Heart right ventricle (tissue), 16 donors: ENCODE results near the gene TMPRSS6. TPM values are rescaled to one million over a fixed set of nuclear protein-coding genes. Genes with fewer than 3 reads are reported as not detected.

Experiments
- ATAC-seq, 8 donors: fragments of 200-7000 bp; cut with Tn5 transposase; one replicate each; pipeline ENCODE4 v1.9.1; 2020; ENCODE audit warnings: mild to moderate bottlenecking in 8 of 8, moderate library complexity in 8 of 8, moderate number of reproducible peaks in 1 of 8
- DNase-seq, 2 donors: peaks; one replicate each; pipeline ENCODE4 v3.0.0-alpha.2; 2020
- H3K27ac ChIP-seq, 10 donors: fragments of 200-600 bp; sonication (generic) in 2 of 10; one replicate each; pipeline versions ENCODE4 v1.5.0 to v1.8.0; 2020 to 2022; ENCODE audit warnings: mild to moderate bottlenecking in 3 of 10
- H3K27me3 ChIP-seq, 7 donors: fragments of 200-600 bp; one replicate each; pipeline ENCODE4 v1.8.0; 2021 to 2022; ENCODE audit warnings: mild to moderate bottlenecking in 2 of 7
- H3K36me3 ChIP-seq, 9 donors: fragments of 200-600 bp; sonication (generic) in 1 of 9; one replicate each; pipeline versions ENCODE4 v1.5.0 to v1.8.0; 2020 to 2022; ENCODE audit warnings: mild to moderate bottlenecking in 2 of 9
- H3K4me1 ChIP-seq, 9 donors: fragments of 200-600 bp; sonication (generic) in 1 of 9; one replicate each; pipeline versions ENCODE4 v1.5.0 to v1.8.0; 2020 to 2022; ENCODE audit warnings: mild to moderate bottlenecking in 4 of 9
- H3K4me3 ChIP-seq, 10 donors: fragments of 200-600 bp; sonication (generic) in 2 of 10; one replicate each; pipeline versions ENCODE4 v1.5.0 to v1.8.0; 2020 to 2022; ENCODE audit warnings: mild to moderate bottlenecking in 7 of 10, moderate library complexity in 2 of 10
- H3K9me3 ChIP-seq, 11 donors: fragments of 200-600 bp in 10 of 11; sonication (generic) in 2 of 11; one replicate each; pipeline versions ENCODE4 v1.5.0 to v1.8.0; 2013 to 2022; ENCODE audit warnings: mild to moderate bottlenecking in 2 of 11, control low read depth in 1 of 11, moderate library complexity in 1 of 11
- WGBS, 2 donors: extraction: QIAGEN DNeasy Blood & Tissue Kit; methylation state at CpG; one replicate each; pipeline ENCODE4 v1.1.7; 2013; ENCODE audit warnings: inconsistent platforms in 1 of 2; 5-methylcytosine and 5-hydroxymethylcytosine counted together
- intact Hi-C, 10 donors: fragments of 100-400 bp; cut with DNase I; formaldehyde crosslinking; loops; one replicate each; pipeline versions ENCODE4 v1.11.1 to v1.14.2; 2022
- polyA plus RNA-seq, 2 donors: library from polyadenylated mRNA; stranded (reverse); fragments of 200-250 nt; gene quantifications; one replicate each; pipeline ENCODE4 v1.2.3, GENCODE V29; 2013
- total RNA-seq, 10 donors: library from RNA; stranded (reverse); fragmentation: NEBNext Ultra II Directional in 3 of 10; extraction: Animal tissue kit (Norgen Biotek cat#: 25700) in 3 of 10; gene quantifications; one replicate each; pipeline versions ENCODE4 v1.2.1 to v1.2.4, GENCODE V29; 2021 to 2023
- TF ChIP-seq, protein P1 (sequence below), 9 donors: fragments of 200-600 bp; sonication (generic) in 2 of 9; IDR thresholded peaks; one replicate each; pipeline versions ENCODE4 v1.5.0 to v1.8.0; 2021 to 2022; ENCODE audit warnings: antibody characterized with exemption in 9 of 9, mild to moderate bottlenecking in 5 of 9, moderate library complexity in 1 of 9
- donor health status: Arrhythmogenic right ventricular cardiomyopathy.
- donor health status: ischemic (EF 13 %, LVEDD 7.1; RV severe dilation, severe dysfunction).
- donor health status: healthy with polysubstance abuse.
- donor health status: DM: no; HTN: yes; CAD: no.
- donor health status: DM: no; HTN: no; CAD: no.
- donor health status: ischemic (EF 25% LVEDD 6.9; RV normal size, moderate dysfunction).
- donor health status: ischemic (EF 25% LVEDD 5.7; RV mildly dilated, moderate dysfunction).
- donor health status: healthy.
- donor health status: DM: yes; HTN: yes; CAD: no.
- donor health status: Ischemic cardiomyopathy.
- donor health status: ischemic (EF 35%, LVEDD 5.7; RV mildly dilated, moderate dysfunction).
- donor health status: nonischemic (EF 11% LVEDD 7.7; RV severe dilation, severe dysfunction).
- donor health status: DM: yes; HTN: yes; CAD: no.
- donor health status: PGD.
- donor health status: ischemic (EF 29% LVEDD 5.4; RV normal size, mild dysfunction).
- donor health status: nonischemic (EF 23%, LVEDD 6.1; RV moderate dilation, normal function).

TMPRSS6 gene
- total and polyA plus RNA-seq, 12 donors, result not detected

GRCh38 chr22:37118083-37118482 lies 8.6 kb upstream of the TMPRSS6 start:
- H3K4me1 ChIP-seq, result peaks cover 0 to 16% (median 0%) of the 10 kb centered on the region in 9 donors
- H3K27ac ChIP-seq, result no peak overlapping the region
- TF ChIP-seq, protein P1, sequence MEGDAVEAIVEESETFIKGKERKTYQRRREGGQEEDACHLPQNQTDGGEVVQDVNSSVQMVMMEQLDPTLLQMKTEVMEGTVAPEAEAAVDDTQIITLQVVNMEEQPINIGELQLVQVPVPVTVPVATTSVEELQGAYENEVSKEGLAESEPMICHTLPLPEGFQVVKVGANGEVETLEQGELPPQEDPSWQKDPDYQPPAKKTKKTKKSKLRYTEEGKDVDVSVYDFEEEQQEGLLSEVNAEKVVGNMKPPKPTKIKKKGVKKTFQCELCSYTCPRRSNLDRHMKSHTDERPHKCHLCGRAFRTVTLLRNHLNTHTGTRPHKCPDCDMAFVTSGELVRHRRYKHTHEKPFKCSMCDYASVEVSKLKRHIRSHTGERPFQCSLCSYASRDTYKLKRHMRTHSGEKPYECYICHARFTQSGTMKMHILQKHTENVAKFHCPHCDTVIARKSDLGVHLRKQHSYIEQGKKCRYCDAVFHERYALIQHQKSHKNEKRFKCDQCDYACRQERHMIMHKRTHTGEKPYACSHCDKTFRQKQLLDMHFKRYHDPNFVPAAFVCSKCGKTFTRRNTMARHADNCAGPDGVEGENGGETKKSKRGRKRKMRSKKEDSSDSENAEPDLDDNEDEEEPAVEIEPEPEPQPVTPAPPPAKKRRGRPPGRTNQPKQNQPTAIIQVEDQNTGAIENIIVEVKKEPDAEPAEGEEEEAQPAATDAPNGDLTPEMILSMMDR (IDR thresholded peaks at IDR 0.05), result no peak
- no peak for ATAC-seq
- H3K9me3 ChIP-seq, result no peaks in the 10 kb centered on the region
- 86 to 88% methylated on average over 5 of the region's 5 CpGs for WGBS, 2 donors
- H3K4me3 ChIP-seq, result no peak overlapping the region
- no peak for DNase-seq
- peaks cover 0 to 58% (median 23%) of the 10 kb centered on the region in 7 donors for H3K27me3 ChIP-seq
- intact Hi-C loops, result no loop called here
- H3K36me3 ChIP-seq, result no peaks in the 10 kb centered on the region

- TF ChIP-seq, protein P1 (IDR thresholded peaks at IDR 0.05), result no peak
- peaks cover 0 to 58% (median 27%) of the 10 kb centered on the region in 7 donors for H3K27me3 ChIP-seq
- intact Hi-C loops, result no loop called here
- H3K4me3 ChIP-seq, result no peak overlapping the region
- H3K9me3 ChIP-seq, result no peaks in the 10 kb centered on the region
- H3K4me1 ChIP-seq, result peaks cover 0 to 6% (median 0%) of the 10 kb centered on the region in 9 donors
- ATAC-seq (no peak), DNase-seq (no peak)
- WGBS, 2 donors, result 35 to 41% methylated on average over 4 of the region's 4 CpGs
- H3K27ac ChIP-seq, result no peak overlapping the region
- H3K36me3 ChIP-seq, result no peaks in the 10 kb centered on the region
Observed at GRCh38 chr22:37117092-37117491, 7.6 kb upstream of the TMPRSS6 start.

DNA sequence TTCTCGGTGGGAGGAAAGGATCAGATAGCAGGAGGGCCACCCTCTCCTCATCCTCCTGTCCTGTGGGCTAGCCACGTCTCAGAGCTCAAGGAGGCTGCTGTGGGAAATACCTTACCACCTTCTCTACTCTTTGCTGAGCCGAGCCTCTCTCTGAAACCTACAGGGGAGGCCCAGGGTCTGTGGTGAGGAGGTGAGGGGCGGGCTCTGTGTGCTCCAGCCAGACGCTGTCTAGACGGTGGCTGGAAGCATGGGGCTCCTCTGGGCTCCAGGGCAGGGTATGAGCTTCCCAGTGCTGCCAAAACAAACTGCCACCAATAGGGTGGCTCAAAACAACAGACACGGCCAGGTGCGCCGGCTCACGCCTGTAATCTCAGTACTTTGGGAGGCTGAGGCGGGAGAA lies 5.5 kb upstream of the TMPRSS6 start:
- DNase-seq (no peak), ATAC-seq (no peak)
- no peak overlapping the region for H3K4me3 ChIP-seq
- H3K27ac ChIP-seq, result no peak overlapping the region
- peaks cover 0 to 55% (median 24%) of the 10 kb centered on the region in 7 donors for H3K27me3 ChIP-seq
- H3K4me1 ChIP-seq, result no peaks in the 10 kb centered on the region
- H3K36me3 ChIP-seq, result no peaks in the 10 kb centered on the region
- WGBS, 2 donors, result 63 to 65% methylated on average over 11 of the region's 11 CpGs
- H3K9me3 ChIP-seq, result no peaks in the 10 kb centered on the region
- intact Hi-C loops, result no loop called here
- TF ChIP-seq, protein P1 (IDR thresholded peaks at IDR 0.05), result no peak

DNA sequence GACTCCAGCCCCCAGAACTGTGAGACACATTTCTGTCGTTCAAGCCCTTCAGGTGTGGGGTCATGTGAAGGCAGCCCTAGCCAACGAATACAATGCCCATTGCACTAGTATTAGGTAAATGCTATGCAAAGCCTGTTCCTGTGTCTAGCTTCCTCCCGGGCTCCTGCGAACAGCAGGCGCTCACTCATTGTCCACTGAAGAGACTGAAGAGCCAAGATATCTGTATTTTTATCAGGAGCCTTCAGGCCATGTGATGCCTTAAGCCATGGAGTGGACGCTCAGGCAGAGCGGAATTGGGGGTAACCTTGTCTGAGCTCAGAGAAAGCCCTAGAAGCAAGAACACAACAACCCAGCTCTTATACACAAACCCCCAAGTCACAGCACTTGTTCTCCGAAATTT lies 4.2 kb upstream of the TMPRSS6 start:
- intact Hi-C loops, result no loop called here
- no peak overlapping the region for H3K27ac ChIP-seq
- no peaks in the 10 kb centered on the region for H3K4me1 ChIP-seq
- TF ChIP-seq, protein P1 (IDR thresholded peaks at IDR 0.05), result no peak
- no peak overlapping the region for H3K4me3 ChIP-seq
- no peaks in the 10 kb centered on the region for H3K9me3 ChIP-seq
- DNase-seq (no peak), ATAC-seq (no peak)
- WGBS, 2 donors, result 69% methylated on average over 8 of the region's 8 CpGs
- H3K27me3 ChIP-seq, result peaks cover 0 to 52% (median 24%) of the 10 kb centered on the region in 7 donors
- no peaks in the 10 kb centered on the region for H3K36me3 ChIP-seq
